Uterus (tissue), 4 donors: ENCODE results near the gene NRG3. TPM values are rescaled to one million over a fixed set of nuclear protein-coding genes. Genes with fewer than 3 reads are reported as not detected.

Experiments
- DNase-seq, 2 donors: peaks; one replicate each; pipeline ENCODE4 v3.0.0-alpha.2; 2019 to 2020
- H3K27ac ChIP-seq, 2 donors: fragments of 200-600 bp; sonication (generic); 1 replicate in 1 of 2; 2 replicates in 1 of 2; pipeline ENCODE4 v1.5.1; 2016 to 2018
- H3K27me3 ChIP-seq, 2 donors: fragments of 200-600 bp; sonication (generic); one replicate each; pipeline ENCODE4 v1.5.1; 2018 to 2019; ENCODE audit warnings: control low read depth in 1 of 2
- H3K36me3 ChIP-seq, 2 donors: fragments of 200-600 bp; sonication (generic); one replicate each; pipeline ENCODE4 v1.5.1; 2019; ENCODE audit warnings: control low read depth in 1 of 2
- H3K4me1 ChIP-seq, 2 donors: fragments of 200-600 bp; sonication (generic); one replicate each; pipeline ENCODE4 v1.5.1; 2018 to 2019; ENCODE audit warnings: control low read depth in 1 of 2
- H3K4me3 ChIP-seq, 2 donors: fragments of 200-600 bp; sonication (generic); 1 replicate in 1 of 2; 2 replicates in 1 of 2; pipeline ENCODE4 v1.5.1; 2018 to 2019; ENCODE audit warnings: mild to moderate bottlenecking in 1 of 2
- H3K9me3 ChIP-seq, 2 donors: fragments of 200-600 bp; sonication (generic); one replicate each; pipeline ENCODE4 v1.5.1; 2019; ENCODE audit warnings: control low read depth in 1 of 2
- CTCF ChIP-seq, 4 experiments: fragments of 200-600 bp in 2 of 4; fragments of 450-650 bp in 2 of 4; sonication (generic) in 2 of 4; IDR thresholded peaks; one replicate each; pipeline ENCODE4 v1.5.1; 2016 to 2019; ENCODE audit warnings: antibody characterized with exemption in 4 of 4, mild to moderate bottlenecking in 2 of 4, moderate library complexity in 1 of 4
- POLR2A ChIP-seq, 2 donors: fragments of 450-650 bp; IDR thresholded peaks; one replicate each; pipeline ENCODE4 v1.6.1; 2016; ENCODE audit warnings: antibody characterized with exemption in 2 of 2, mild to moderate bottlenecking in 1 of 2, moderate library complexity in 1 of 2
- intact Hi-C: fragments of 100-400 bp; cut with DNase I; formaldehyde crosslinking; loops from one replicate; pipeline ENCODE4 v1.15.1; 2023; ENCODE audit warnings: low total_unique reads
- total RNA-seq, 4 donors: library from RNA; depleted of rRNA in 3 of 4; stranded (reverse); fragments of >200 nt in 3 of 4; gene quantifications; one replicate each; pipeline versions ENCODE4 v1.1.0 to v1.2.4, GENCODE V29; 2014 to 2023
- donor health status: DM: yes; HTN: yes; CAD: no.

Gene NRG3
- total RNA-seq, 4 donors from 2014 or later, result 0.27 to 1.0 TPM; not detected in 2

GRCh38 chr10:82966130-82966529 lies 1091.1 kb downstream of the NRG3 start:
- Histone ChIP-seq H3K27me3 (no peaks in the 10 kb centered on the region), H3K36me3 (no peaks in the 10 kb centered on the region), H3K4me3 (no peak overlapping the region), H3K4me1 (no peaks in the 10 kb centered on the region), H3K9me3 (no peaks in the 10 kb centered on the region), H3K27ac (no peak overlapping the region)
- TF ChIP-seq CTCF (IDR thresholded peaks at IDR 0.05), result no peak
- TF ChIP-seq POLR2A (IDR thresholded peaks at IDR 0.05), result no peak
- DNase-seq, result no peak
- intact Hi-C loops, result no loop called here

- H3K4me1 ChIP-seq, result no peaks in the 10 kb centered on the region
- H3K27ac ChIP-seq, result no peak overlapping the region
- TF ChIP-seq POLR2A (IDR thresholded peaks at IDR 0.05) (no peak), CTCF (IDR thresholded peaks at IDR 0.05) (no peak)
- no peak overlapping the region for H3K4me3 ChIP-seq
- intact Hi-C loops, result no loop called here
- H3K9me3 ChIP-seq, result no peaks in the 10 kb centered on the region
- no peaks in the 10 kb centered on the region for H3K36me3 ChIP-seq
- H3K27me3 ChIP-seq, result no peaks in the 10 kb centered on the region
- no peak for DNase-seq
Observed at GRCh38 chr10:82968533-82968932, 1093.5 kb downstream of the NRG3 start.

GRCh38 chr10:82969405-82969804 lies 1094.4 kb downstream of the NRG3 start:
- TF ChIP-seq CTCF (IDR thresholded peaks at IDR 0.05) (no peak), POLR2A (IDR thresholded peaks at IDR 0.05) (no peak)
- Histone ChIP-seq H3K4me1 (no peaks in the 10 kb centered on the region), H3K9me3 (no peaks in the 10 kb centered on the region), H3K27ac (no peak overlapping the region), H3K27me3 (no peaks in the 10 kb centered on the region), H3K36me3 (no peaks in the 10 kb centered on the region), H3K4me3 (no peak overlapping the region)
- intact Hi-C loops, result no loop called here
- no peak for DNase-seq

- TF ChIP-seq CTCF (IDR thresholded peaks at IDR 0.05) (no peak), POLR2A (IDR thresholded peaks at IDR 0.05) (no peak)
- Histone ChIP-seq H3K27ac (no peak overlapping the region), H3K9me3 (no peaks in the 10 kb centered on the region), H3K36me3 (no peaks in the 10 kb centered on the region), H3K27me3 (no peaks in the 10 kb centered on the region), H3K4me1 (no peaks in the 10 kb centered on the region), H3K4me3 (no peak overlapping the region)
- no peak for DNase-seq
- intact Hi-C loops, result no loop called here
Observed at GRCh38 chr10:82980321-82980720, 1105.3 kb downstream of the NRG3 start.

- intact Hi-C loops, result no loop called here
- Histone ChIP-seq H3K4me3 (no peak overlapping the region), H3K27ac (no peak overlapping the region), H3K36me3 (no peaks in the 10 kb centered on the region), H3K27me3 (no peaks in the 10 kb centered on the region), H3K4me1 (no peaks in the 10 kb centered on the region), H3K9me3 (no peaks in the 10 kb centered on the region)
- no peak for DNase-seq
- no peak for TF ChIP-seq CTCF (IDR thresholded peaks at IDR 0.05)
- TF ChIP-seq POLR2A (IDR thresholded peaks at IDR 0.05), result no peak
Observed at GRCh38 chr10:82981137-82981723, 1106.2 kb downstream of the NRG3 start.
